Measurements from ENCODE around the gene RBP5.

The RBP5 gene

DNA sequence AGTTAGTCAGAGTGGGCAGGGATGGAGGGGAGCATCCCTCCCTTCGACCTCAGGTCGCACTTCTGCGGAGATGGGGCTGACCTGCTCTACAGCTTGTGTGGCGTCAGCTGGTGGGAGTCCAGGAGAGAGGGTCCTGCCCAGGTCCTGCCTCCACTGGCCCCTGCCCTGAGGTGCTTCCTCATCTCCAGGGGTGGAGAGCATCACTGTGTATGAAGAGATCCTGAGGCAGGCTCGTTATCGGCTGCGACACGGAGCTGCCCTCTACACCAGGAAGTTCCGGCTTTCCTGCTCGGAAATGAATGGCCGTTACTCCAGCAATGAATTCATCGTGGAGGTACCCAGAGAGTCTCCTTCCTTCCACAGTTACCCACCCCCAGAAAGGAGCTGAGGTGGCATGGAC is 21.7 kb upstream of the RBP5 start:
- H3K4me3 ChIP-seq (replicated peaks; ENCODE audit: insufficient read depth, low read length), result no peak overlapping the region
- H3K27ac ChIP-seq (replicated peaks), result no peak overlapping the region
- TF ChIP-seq SPI1 (IDR thresholded peaks at IDR 0.05; ENCODE audit: borderline replicate concordance, low read depth) (no peak), REST (IDR thresholded peaks at IDR 0.05; ENCODE audit: insufficient replicate concordance, low read depth) (no peak), GABPA (IDR thresholded peaks at IDR 0.05; ENCODE audit: low read depth) (no peak), POLR2AphosphoS5 (IDR thresholded peaks at IDR 0.05; ENCODE audit: low read depth) (no peak)
- TF ChIP-seq, protein P1, sequence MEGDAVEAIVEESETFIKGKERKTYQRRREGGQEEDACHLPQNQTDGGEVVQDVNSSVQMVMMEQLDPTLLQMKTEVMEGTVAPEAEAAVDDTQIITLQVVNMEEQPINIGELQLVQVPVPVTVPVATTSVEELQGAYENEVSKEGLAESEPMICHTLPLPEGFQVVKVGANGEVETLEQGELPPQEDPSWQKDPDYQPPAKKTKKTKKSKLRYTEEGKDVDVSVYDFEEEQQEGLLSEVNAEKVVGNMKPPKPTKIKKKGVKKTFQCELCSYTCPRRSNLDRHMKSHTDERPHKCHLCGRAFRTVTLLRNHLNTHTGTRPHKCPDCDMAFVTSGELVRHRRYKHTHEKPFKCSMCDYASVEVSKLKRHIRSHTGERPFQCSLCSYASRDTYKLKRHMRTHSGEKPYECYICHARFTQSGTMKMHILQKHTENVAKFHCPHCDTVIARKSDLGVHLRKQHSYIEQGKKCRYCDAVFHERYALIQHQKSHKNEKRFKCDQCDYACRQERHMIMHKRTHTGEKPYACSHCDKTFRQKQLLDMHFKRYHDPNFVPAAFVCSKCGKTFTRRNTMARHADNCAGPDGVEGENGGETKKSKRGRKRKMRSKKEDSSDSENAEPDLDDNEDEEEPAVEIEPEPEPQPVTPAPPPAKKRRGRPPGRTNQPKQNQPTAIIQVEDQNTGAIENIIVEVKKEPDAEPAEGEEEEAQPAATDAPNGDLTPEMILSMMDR (IDR thresholded peaks at IDR 0.05; ENCODE audit: insufficient read depth, low read length), result no peak
- peaks cover 2% of the 10 kb centered on the region for H3K27me3 ChIP-seq (ENCODE audit: insufficient read depth, poor library complexity, severe bottlenecking)
- no peak for DNase-seq (ENCODE audit: low read depth in 1 of 2, low spot score in 1 of 2)

DNA sequence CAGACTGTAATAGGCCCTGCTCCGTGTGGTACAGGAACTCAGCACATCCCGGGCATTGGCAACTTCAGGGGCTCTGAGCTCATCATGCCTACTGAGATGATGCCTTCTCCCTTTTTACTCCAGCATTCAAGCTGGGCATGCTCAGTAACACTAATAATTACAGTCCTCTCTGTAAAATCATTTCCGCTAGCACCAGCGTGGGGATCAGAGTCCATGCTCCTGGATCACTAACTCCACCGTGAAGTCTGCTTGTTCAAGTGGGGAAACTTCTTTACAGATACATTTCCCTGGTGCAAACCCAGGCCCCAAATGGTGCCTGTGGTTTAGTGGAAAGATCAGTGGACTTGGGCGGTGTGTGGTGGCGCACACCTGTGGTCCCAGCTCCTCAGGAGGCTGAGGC is 18.2 kb upstream of the RBP5 start:
- Histone ChIP-seq H3K27me3 (ENCODE audit: insufficient read depth, poor library complexity, severe bottlenecking) (peaks cover 2% of the 10 kb centered on the region), H3K4me3 (replicated peaks; ENCODE audit: insufficient read depth, low read length) (no peak overlapping the region), H3K27ac (replicated peaks) (no peak overlapping the region)
- DNase-seq (ENCODE audit: low read depth in 1 of 2, low spot score in 1 of 2), result no peak
- TF ChIP-seq REST (IDR thresholded peaks at IDR 0.05; ENCODE audit: insufficient replicate concordance, low read depth), result no peak
- TF ChIP-seq SPI1 (IDR thresholded peaks at IDR 0.05; ENCODE audit: borderline replicate concordance, low read depth), result no peak
- TF ChIP-seq GABPA (IDR thresholded peaks at IDR 0.05; ENCODE audit: low read depth), result no peak

- H3K27me3 ChIP-seq (ENCODE audit: insufficient read depth, poor library complexity, severe bottlenecking), result peaks cover 2% of the 10 kb centered on the region
- TF ChIP-seq REST (IDR thresholded peaks at IDR 0.05; ENCODE audit: insufficient replicate concordance, low read depth) (no peak), POLR2AphosphoS5 (IDR thresholded peaks at IDR 0.05; ENCODE audit: low read depth) (no peak), GABPA (IDR thresholded peaks at IDR 0.05; ENCODE audit: low read depth) (no peak)
- no peak overlapping the region for H3K27ac ChIP-seq (replicated peaks)
- no peak for DNase-seq (ENCODE audit: low read depth in 1 of 2, low spot score in 1 of 2)
- no peak overlapping the region for H3K4me3 ChIP-seq (replicated peaks; ENCODE audit: insufficient read depth, low read length)
Measured at GRCh38 chr12:7146228-7146627, 17.5 kb upstream of the RBP5 start.

GRCh38 chr12:7145671-7146070 is 17.0 kb upstream of the RBP5 start:
- Histone ChIP-seq H3K27me3 (ENCODE audit: insufficient read depth, poor library complexity, severe bottlenecking) (peaks cover 2% of the 10 kb centered on the region), H3K27ac (replicated peaks) (no peak overlapping the region), H3K4me3 (replicated peaks; ENCODE audit: insufficient read depth, low read length) (no peak overlapping the region)
- DNase-seq (ENCODE audit: low read depth in 1 of 2, low spot score in 1 of 2), result no peak
- TF ChIP-seq POLR2AphosphoS5 (IDR thresholded peaks at IDR 0.05; ENCODE audit: low read depth) (no peak), SPI1 (IDR thresholded peaks at IDR 0.05; ENCODE audit: borderline replicate concordance, low read depth) (no peak), GABPA (IDR thresholded peaks at IDR 0.05; ENCODE audit: low read depth) (no peak), REST (IDR thresholded peaks at IDR 0.05; ENCODE audit: insufficient replicate concordance, low read depth) (no peak)
- TF ChIP-seq, protein P1 (IDR thresholded peaks at IDR 0.05; ENCODE audit: insufficient read depth, low read length), result no peak

Data from HL-60 (cell line).